ENCODE data around the gene USF1.
"Not testable (repeated sequence)": the region's sequence is repeated elsewhere in the genome, so short reads cannot be mapped to it uniquely, and the experiment has no call there.

The USF1 gene

GRCh38 chr1:161068306-161069234 lies 22.8 kb upstream of the USF1 start:
- no peak overlapping the region for H4K8ac ChIP-seq (ENCODE audit: low read length)
- WGBS, result 82% methylated on average over 10 of the region's 10 CpGs
- H3K4me3 ChIP-seq (ENCODE audit: insufficient read depth in 1 of 2, low read depth in 1 of 2, low read length in 2 of 2), result no peak overlapping the region
- H3K4ac ChIP-seq (ENCODE audit: low read depth in 1 of 2, low read length in 2 of 2), result no peak overlapping the region
- no peak overlapping the region for H2BK5ac ChIP-seq (ENCODE audit: low read depth, low read length, poor library complexity, severe bottlenecking)
- no peaks in the 10 kb centered on the region for H3K4me1 ChIP-seq (ENCODE audit: control insufficient read depth, insufficient read depth, low read depth, low read length)
- H3K23ac ChIP-seq (ENCODE audit: low read length in 2 of 2), result peak overlapping the region in 1 of 2 experiments; percentile 28
- H3K36me3 ChIP-seq (ENCODE audit: control insufficient read depth in 1 of 2, insufficient read depth in 2 of 2, low read depth in 1 of 2, low read length in 2 of 2), result no peaks in the 10 kb centered on the region
- no peak overlapping the region for H3K14ac ChIP-seq (ENCODE audit: low read length in 2 of 2)
- H3K9ac ChIP-seq (ENCODE audit: low read length), result no peak overlapping the region
- no peak overlapping the region for H2AK5ac ChIP-seq (ENCODE audit: low read length, severe bottlenecking)
- H4K91ac ChIP-seq (ENCODE audit: low read length), result no peak overlapping the region
- no peaks in the 10 kb centered on the region for H3K79me1 ChIP-seq (replicated peaks; ENCODE audit: low read length, poor library complexity, severe bottlenecking)
- H3K18ac ChIP-seq (ENCODE audit: low read depth in 1 of 2, low read length in 2 of 2), result no peak overlapping the region
- H3K27me3 ChIP-seq (ENCODE audit: control insufficient read depth in 1 of 2, insufficient read depth in 1 of 2, low read length in 2 of 2), result peaks cover 12 to 15% of the 10 kb centered on the region in 2 experiments
- H2BK12ac ChIP-seq (ENCODE audit: low read length in 2 of 2), result no peak overlapping the region
- no peak overlapping the region for H2BK120ac ChIP-seq (ENCODE audit: low read depth, low read length)
- DNase-seq, result no peak
- H2AFZ ChIP-seq (ENCODE audit: low read depth, low read length), result no peak overlapping the region
- H3K27ac ChIP-seq (ENCODE audit: low read length, poor library complexity, severe bottlenecking), result no peak overlapping the region
- H3K4me2 ChIP-seq (ENCODE audit: low read length, poor library complexity, severe bottlenecking), result no peak overlapping the region
- no peaks in the 10 kb centered on the region for H3K9me3 ChIP-seq (ENCODE audit: control insufficient read depth, low read length)
- H2BK15ac ChIP-seq (ENCODE audit: low read depth, poor library complexity, severe bottlenecking), result no peak overlapping the region

DNA sequence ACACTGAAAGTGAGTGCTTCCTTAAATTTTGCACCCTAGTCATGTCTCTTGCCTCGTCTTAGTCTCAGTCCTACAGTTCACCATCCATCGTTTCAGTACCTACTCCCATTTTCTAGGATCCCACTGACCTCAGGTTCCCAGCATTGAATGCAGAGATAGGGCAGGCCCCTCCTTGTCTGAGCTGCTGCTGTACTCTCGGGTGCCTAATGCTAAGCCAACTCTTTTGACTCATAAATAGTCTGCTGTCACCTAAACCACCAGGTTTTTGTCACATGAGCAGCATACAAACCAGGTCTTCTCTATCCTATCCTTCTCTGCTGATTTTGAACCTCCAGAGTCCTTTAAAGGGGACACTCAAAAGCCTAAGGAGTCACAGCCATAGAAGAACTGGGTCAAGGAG lies 20.9 kb upstream of the USF1 start:
- no peak for DNase-seq
- no peaks in the 10 kb centered on the region for H3K79me1 ChIP-seq (replicated peaks; ENCODE audit: low read length, poor library complexity, severe bottlenecking)
- H3K4ac ChIP-seq (ENCODE audit: low read depth in 1 of 2, low read length in 2 of 2), result no peak overlapping the region
- H2BK5ac ChIP-seq (ENCODE audit: low read depth, low read length, poor library complexity, severe bottlenecking), result no peak overlapping the region
- no peak overlapping the region for H2AFZ ChIP-seq (ENCODE audit: low read depth, low read length)
- H3K27ac ChIP-seq (ENCODE audit: low read length, poor library complexity, severe bottlenecking), result no peak overlapping the region
- H3K4me2 ChIP-seq (ENCODE audit: low read length, poor library complexity, severe bottlenecking), result no peak overlapping the region
- no peak overlapping the region for H2AK5ac ChIP-seq (ENCODE audit: low read length, severe bottlenecking)
- no peak overlapping the region for H4K91ac ChIP-seq (ENCODE audit: low read length)
- H3K36me3 ChIP-seq (ENCODE audit: control insufficient read depth in 1 of 2, insufficient read depth in 2 of 2, low read depth in 1 of 2, low read length in 2 of 2), result no peaks in the 10 kb centered on the region
- peaks cover 13 to 15% of the 10 kb centered on the region in 2 experiments for H3K27me3 ChIP-seq (ENCODE audit: control insufficient read depth in 1 of 2, insufficient read depth in 1 of 2, low read length in 2 of 2)
- WGBS, result 78% methylated on average over 3 of the region's 3 CpGs
- no peaks in the 10 kb centered on the region for H3K4me1 ChIP-seq (ENCODE audit: control insufficient read depth, insufficient read depth, low read depth, low read length)
- H3K23ac ChIP-seq (ENCODE audit: low read length in 2 of 2), result no peak overlapping the region
- no peak overlapping the region for H3K14ac ChIP-seq (ENCODE audit: low read length in 2 of 2)
- no peak overlapping the region for H4K8ac ChIP-seq (ENCODE audit: low read length)
- H3K9me3 ChIP-seq (ENCODE audit: control insufficient read depth, low read length), result no peaks in the 10 kb centered on the region
- no peak overlapping the region for H2BK15ac ChIP-seq (ENCODE audit: low read depth, poor library complexity, severe bottlenecking)
- no peak overlapping the region for H3K18ac ChIP-seq (ENCODE audit: low read depth in 1 of 2, low read length in 2 of 2)
- no peak overlapping the region for H3K4me3 ChIP-seq (ENCODE audit: insufficient read depth in 1 of 2, low read depth in 1 of 2, low read length in 2 of 2)
- no peak overlapping the region for H2BK120ac ChIP-seq (ENCODE audit: low read depth, low read length)
- no peak overlapping the region for H2BK12ac ChIP-seq (ENCODE audit: low read length in 2 of 2)
- no peak overlapping the region for H3K9ac ChIP-seq (ENCODE audit: low read length)

GRCh38 chr1:161065681-161066080 lies 19.9 kb upstream of the USF1 start:
- DNase-seq, result not testable (repeated sequence)

GRCh38 chr1:161063936-161064335 lies 18.2 kb upstream of the USF1 start:
- H3K4me1 ChIP-seq (ENCODE audit: control insufficient read depth, insufficient read depth, low read depth, low read length); H3K4me3 ChIP-seq (ENCODE audit: insufficient read depth in 1 of 2, low read depth in 1 of 2, low read length in 2 of 2); H2BK15ac ChIP-seq (ENCODE audit: low read depth, poor library complexity, severe bottlenecking); H2BK12ac ChIP-seq (ENCODE audit: low read length in 2 of 2); H3K9me3 ChIP-seq (ENCODE audit: control insufficient read depth, low read length); H2BK120ac ChIP-seq (ENCODE audit: low read depth, low read length); H4K8ac ChIP-seq (ENCODE audit: low read length); H2AK5ac ChIP-seq (ENCODE audit: low read length, severe bottlenecking); DNase-seq; H3K27ac ChIP-seq (ENCODE audit: low read length, poor library complexity, severe bottlenecking); H3K14ac ChIP-seq (ENCODE audit: low read length in 2 of 2); H3K4ac ChIP-seq (ENCODE audit: low read depth in 1 of 2, low read length in 2 of 2); H3K18ac ChIP-seq (ENCODE audit: low read depth in 1 of 2, low read length in 2 of 2); H3K23ac ChIP-seq (ENCODE audit: low read length in 2 of 2); H3K4me2 ChIP-seq (ENCODE audit: low read length, poor library complexity, severe bottlenecking); H2BK5ac ChIP-seq (ENCODE audit: low read depth, low read length, poor library complexity, severe bottlenecking); H4K91ac ChIP-seq (ENCODE audit: low read length); H3K79me1 ChIP-seq (replicated peaks; ENCODE audit: low read length, poor library complexity, severe bottlenecking); H3K9ac ChIP-seq (ENCODE audit: low read length); H3K36me3 ChIP-seq (ENCODE audit: control insufficient read depth in 1 of 2, insufficient read depth in 2 of 2, low read depth in 1 of 2, low read length in 2 of 2); H2AFZ ChIP-seq (ENCODE audit: low read depth, low read length): not testable (repeated sequence)
- peaks cover 20 to 21% of the 10 kb centered on the region in 2 experiments for H3K27me3 ChIP-seq (ENCODE audit: control insufficient read depth in 1 of 2, insufficient read depth in 1 of 2, low read length in 2 of 2)
- WGBS, result 66% methylated on average over 4 of the region's 6 CpGs

More at GRCh38 chr1:161065681-161066080, 19.9 kb upstream of the USF1 start:
- not testable (repeated sequence) for H2BK5ac ChIP-seq (ENCODE audit: low read depth, low read length, poor library complexity, severe bottlenecking); H3K79me1 ChIP-seq (replicated peaks; ENCODE audit: low read length, poor library complexity, severe bottlenecking); H3K9ac ChIP-seq (ENCODE audit: low read length); H2BK120ac ChIP-seq (ENCODE audit: low read depth, low read length); H4K8ac ChIP-seq (ENCODE audit: low read length); H3K36me3 ChIP-seq (ENCODE audit: control insufficient read depth in 1 of 2, insufficient read depth in 2 of 2, low read depth in 1 of 2, low read length in 2 of 2); H3K9me3 ChIP-seq (ENCODE audit: control insufficient read depth, low read length); H3K4me2 ChIP-seq (ENCODE audit: low read length, poor library complexity, severe bottlenecking); H3K4me3 ChIP-seq (ENCODE audit: insufficient read depth in 1 of 2, low read depth in 1 of 2, low read length in 2 of 2); H2AFZ ChIP-seq (ENCODE audit: low read depth, low read length); H3K18ac ChIP-seq (ENCODE audit: low read depth in 1 of 2, low read length in 2 of 2); H4K91ac ChIP-seq (ENCODE audit: low read length); H3K14ac ChIP-seq (ENCODE audit: low read length in 2 of 2); H2BK12ac ChIP-seq (ENCODE audit: low read length in 2 of 2); H3K23ac ChIP-seq (ENCODE audit: low read length in 2 of 2); H3K27ac ChIP-seq (ENCODE audit: low read length, poor library complexity, severe bottlenecking); H2BK15ac ChIP-seq (ENCODE audit: low read depth, poor library complexity, severe bottlenecking); H3K4ac ChIP-seq (ENCODE audit: low read depth in 1 of 2, low read length in 2 of 2); H2AK5ac ChIP-seq (ENCODE audit: low read length, severe bottlenecking); H3K4me1 ChIP-seq (ENCODE audit: control insufficient read depth, insufficient read depth, low read depth, low read length)
- H3K27me3 ChIP-seq (ENCODE audit: control insufficient read depth in 1 of 2, insufficient read depth in 1 of 2, low read length in 2 of 2), result peaks cover 13 to 15% of the 10 kb centered on the region in 2 experiments
- WGBS, result 85% methylated on average over 5 of the region's 7 CpGs
